ENCODE results near the gene RIGI.

The RIGI gene

GRCh38 chr9:32558408-32558934, 32.5 kb upstream of the RIGI start:
- Histone ChIP-seq H3K9ac (ENCODE audit: low read length) (no peak overlapping the region), H3K14ac (ENCODE audit: low read length in 2 of 2) (no peak overlapping the region), H4K8ac (ENCODE audit: low read length) (no peak overlapping the region), H2BK12ac (ENCODE audit: low read length in 2 of 2) (no peak overlapping the region), H3K4me2 (ENCODE audit: low read length, poor library complexity, severe bottlenecking) (no peak overlapping the region), H4K91ac (ENCODE audit: low read length) (no peak overlapping the region), H2AFZ (ENCODE audit: low read depth, low read length) (no peak overlapping the region), H3K18ac (ENCODE audit: low read depth in 1 of 2, low read length in 2 of 2) (no peak overlapping the region), H2BK5ac (ENCODE audit: low read depth, low read length, poor library complexity, severe bottlenecking) (no peak overlapping the region), H2BK15ac (ENCODE audit: low read depth, poor library complexity, severe bottlenecking) (no peak overlapping the region), H3K36me3 (ENCODE audit: control insufficient read depth in 1 of 2, insufficient read depth in 2 of 2, low read depth in 1 of 2, low read length in 2 of 2) (peaks cover 0 to 14% of the 10 kb centered on the region in 2 experiments), H3K9me3 (ENCODE audit: control insufficient read depth, low read length) (no peaks in the 10 kb centered on the region), H3K27me3 (ENCODE audit: control insufficient read depth in 1 of 2, insufficient read depth in 1 of 2, low read length in 2 of 2) (no peaks in the 10 kb centered on the region), H3K4ac (ENCODE audit: low read depth in 1 of 2, low read length in 2 of 2) (no peak overlapping the region), H3K4me1 (ENCODE audit: control insufficient read depth, insufficient read depth, low read depth, low read length) (no peaks in the 10 kb centered on the region), H3K27ac (ENCODE audit: low read length, poor library complexity, severe bottlenecking) (no peak overlapping the region), H2AK5ac (ENCODE audit: low read length, severe bottlenecking) (no peak overlapping the region), H3K23ac (ENCODE audit: low read length in 2 of 2) (no peak overlapping the region), H3K79me1 (replicated peaks; ENCODE audit: low read length, poor library complexity, severe bottlenecking) (peaks cover 28% of the 10 kb centered on the region), H2BK120ac (ENCODE audit: low read depth, low read length) (no peak overlapping the region), H3K4me3 (ENCODE audit: insufficient read depth in 1 of 2, low read depth in 1 of 2, low read length in 2 of 2) (no peak overlapping the region)
- 100% methylated on average over 1 of the region's 3 CpGs for WGBS
- DNase-seq: no peak

DNA sequence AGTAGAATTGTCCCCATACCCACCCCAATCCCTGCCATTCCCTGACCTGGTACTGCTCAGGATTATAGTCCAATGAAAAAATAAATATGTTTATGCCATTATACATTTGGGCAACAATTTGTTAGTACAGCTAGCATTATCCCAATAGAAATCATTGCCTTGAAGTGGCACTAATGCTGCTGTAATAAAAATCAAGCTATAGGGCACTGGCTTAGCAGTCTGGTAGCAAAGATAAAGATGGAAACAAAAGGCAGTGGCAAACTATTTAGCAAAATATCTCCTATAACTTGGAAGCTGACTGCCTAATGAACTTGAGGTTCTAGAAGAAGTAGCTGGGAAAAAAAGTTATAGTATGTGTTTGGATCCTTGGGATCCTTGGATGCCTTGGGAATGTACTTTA, 28.6 kb upstream of the RIGI start:
- H3K4me2 ChIP-seq (ENCODE audit: low read length, poor library complexity, severe bottlenecking): no peak overlapping the region
- H3K27ac ChIP-seq (ENCODE audit: low read length, poor library complexity, severe bottlenecking): no peak overlapping the region
- H2BK12ac ChIP-seq (ENCODE audit: low read length in 2 of 2): no peak overlapping the region
- no peak overlapping the region for H4K91ac ChIP-seq (ENCODE audit: low read length)
- peaks cover 22% of the 10 kb centered on the region for H3K79me1 ChIP-seq (replicated peaks; ENCODE audit: low read length, poor library complexity, severe bottlenecking)
- no peak overlapping the region for H3K4ac ChIP-seq (ENCODE audit: low read depth in 1 of 2, low read length in 2 of 2)
- no peak overlapping the region for H2BK120ac ChIP-seq (ENCODE audit: low read depth, low read length)
- H3K36me3 ChIP-seq (ENCODE audit: control insufficient read depth in 1 of 2, insufficient read depth in 2 of 2, low read depth in 1 of 2, low read length in 2 of 2): peaks cover 0 to 14% of the 10 kb centered on the region in 2 experiments
- H3K4me3 ChIP-seq (ENCODE audit: insufficient read depth in 1 of 2, low read depth in 1 of 2, low read length in 2 of 2): no peak overlapping the region
- H3K9me3 ChIP-seq (ENCODE audit: control insufficient read depth, low read length): no peaks in the 10 kb centered on the region
- no peak overlapping the region for H3K9ac ChIP-seq (ENCODE audit: low read length)
- no peak overlapping the region for H2BK5ac ChIP-seq (ENCODE audit: low read depth, low read length, poor library complexity, severe bottlenecking)
- H3K4me1 ChIP-seq (ENCODE audit: control insufficient read depth, insufficient read depth, low read depth, low read length): peaks cover 3% of the 10 kb centered on the region
- H2AFZ ChIP-seq (ENCODE audit: low read depth, low read length): no peak overlapping the region
- no peak overlapping the region for H3K14ac ChIP-seq (ENCODE audit: low read length in 2 of 2)
- no peak overlapping the region for H4K8ac ChIP-seq (ENCODE audit: low read length)
- H3K27me3 ChIP-seq (ENCODE audit: control insufficient read depth in 1 of 2, insufficient read depth in 1 of 2, low read length in 2 of 2): no peaks in the 10 kb centered on the region
- no peak overlapping the region for H2BK15ac ChIP-seq (ENCODE audit: low read depth, poor library complexity, severe bottlenecking)
- no peak overlapping the region for H3K23ac ChIP-seq (ENCODE audit: low read length in 2 of 2)
- no peak for DNase-seq
- no peak overlapping the region for H2AK5ac ChIP-seq (ENCODE audit: low read length, severe bottlenecking)
- H3K18ac ChIP-seq (ENCODE audit: low read depth in 1 of 2, low read length in 2 of 2): no peak overlapping the region

- DNase-seq: peak; percentile 10
- peaks cover 0 to 14% of the 10 kb centered on the region in 2 experiments for H3K36me3 ChIP-seq (ENCODE audit: control insufficient read depth in 1 of 2, insufficient read depth in 2 of 2, low read depth in 1 of 2, low read length in 2 of 2)
- H3K9ac ChIP-seq (ENCODE audit: low read length): peak overlapping the region; percentile 99
- no peak overlapping the region for H3K4me2 ChIP-seq (ENCODE audit: low read length, poor library complexity, severe bottlenecking)
- no peak overlapping the region for H3K18ac ChIP-seq (ENCODE audit: low read depth in 1 of 2, low read length in 2 of 2)
- no peak overlapping the region for H3K4ac ChIP-seq (ENCODE audit: low read depth in 1 of 2, low read length in 2 of 2)
- H2BK5ac ChIP-seq (ENCODE audit: low read depth, low read length, poor library complexity, severe bottlenecking): no peak overlapping the region
- H3K27ac ChIP-seq (ENCODE audit: low read length, poor library complexity, severe bottlenecking): no peak overlapping the region
- H2AFZ ChIP-seq (ENCODE audit: low read depth, low read length): no peak overlapping the region
- peaks cover 19% of the 10 kb centered on the region for H3K79me1 ChIP-seq (replicated peaks; ENCODE audit: low read length, poor library complexity, severe bottlenecking)
- H2BK120ac ChIP-seq (ENCODE audit: low read depth, low read length): no peak overlapping the region
- H3K27me3 ChIP-seq (ENCODE audit: control insufficient read depth in 1 of 2, insufficient read depth in 1 of 2, low read length in 2 of 2): no peaks in the 10 kb centered on the region
- H3K9me3 ChIP-seq (ENCODE audit: control insufficient read depth, low read length): no peaks in the 10 kb centered on the region
- no peak overlapping the region for H3K14ac ChIP-seq (ENCODE audit: low read length in 2 of 2)
- no peak overlapping the region for H4K8ac ChIP-seq (ENCODE audit: low read length)
- H4K91ac ChIP-seq (ENCODE audit: low read length): no peak overlapping the region
- peaks cover 3% of the 10 kb centered on the region for H3K4me1 ChIP-seq (ENCODE audit: control insufficient read depth, insufficient read depth, low read depth, low read length)
- H3K23ac ChIP-seq (ENCODE audit: low read length in 2 of 2): no peak overlapping the region
- H2BK12ac ChIP-seq (ENCODE audit: low read length in 2 of 2): no peak overlapping the region
- H2BK15ac ChIP-seq (ENCODE audit: low read depth, poor library complexity, severe bottlenecking): no peak overlapping the region
- H2AK5ac ChIP-seq (ENCODE audit: low read length, severe bottlenecking): no peak overlapping the region
- 95% methylated on average over 2 of the region's 2 CpGs for WGBS
- no peak overlapping the region for H3K4me3 ChIP-seq (ENCODE audit: insufficient read depth in 1 of 2, low read depth in 1 of 2, low read length in 2 of 2)
Observed at GRCh38 chr9:32554107-32554506, 28.1 kb upstream of the RIGI start.

DNA sequence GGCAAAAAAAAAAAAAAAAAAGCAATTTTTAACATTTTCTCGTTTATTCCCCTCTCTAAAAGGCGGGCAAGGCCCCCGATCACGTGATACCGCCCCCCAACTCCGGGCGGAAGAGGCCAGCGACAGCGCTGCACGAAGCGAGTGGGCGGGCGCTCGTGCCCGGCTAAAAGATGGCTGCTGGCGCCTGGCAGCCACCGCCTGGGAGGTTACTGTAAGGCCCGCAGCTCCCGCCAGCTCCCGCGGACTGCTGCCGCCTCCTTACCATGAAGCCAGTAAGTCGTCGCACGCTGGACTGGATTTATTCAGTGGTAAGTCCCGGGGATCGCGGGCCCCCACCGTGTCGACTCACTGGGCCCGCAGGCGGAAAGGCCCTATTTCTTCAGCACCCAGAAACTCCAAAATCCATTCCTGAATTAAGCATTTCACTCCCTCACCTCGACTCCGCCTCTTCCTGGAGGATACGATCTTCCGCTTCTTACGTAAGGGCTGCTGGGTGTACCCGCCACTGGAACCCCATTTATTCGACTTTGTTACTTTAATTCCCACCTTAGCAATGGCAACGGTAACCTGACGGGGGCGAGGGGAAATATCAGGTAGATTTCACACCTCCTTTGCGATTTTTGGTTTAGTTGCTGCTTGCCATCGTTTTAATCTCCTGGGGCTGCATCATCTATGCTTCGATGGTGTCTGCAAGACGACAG, 26.3 kb upstream of the RIGI start, which contains the start of the genes SMIM27 and TOPORS:
Gene SMIM27 (plus strand): TSS at position 156 of the 701 bp plus-strand sequence. CDS start 108 bp downstream, at position 264.
Gene TOPORS (minus strand): TSS at position 415 of the 701 bp plus-strand sequence. CDS start 150 bp downstream, at position 265.
- Histone ChIP-seq H2BK120ac (ENCODE audit: low read depth, low read length) (peak within 1 kb of the TSS; percentile 56), H2AK5ac (ENCODE audit: low read length, severe bottlenecking) (peak within 1 kb of the TSS; percentile 41), H3K4me1 (ENCODE audit: control insufficient read depth, insufficient read depth, low read depth, low read length) (peaks cover 3% of the 10 kb centered on the region), H3K9me3 (ENCODE audit: control insufficient read depth, low read length) (no peaks in the 10 kb centered on the region), H3K27me3 (ENCODE audit: control insufficient read depth in 1 of 2, insufficient read depth in 1 of 2, low read length in 2 of 2) (no peaks in the 10 kb centered on the region), H3K23ac (ENCODE audit: low read length in 2 of 2) (peak within 1 kb of the TSS in 1 of 2 experiments; percentile 93), H3K18ac (ENCODE audit: low read depth in 1 of 2, low read length in 2 of 2) (peak within 1 kb of the TSS; percentile 87 to 97), H3K9ac (ENCODE audit: low read length) (peak within 1 kb of the TSS; percentile 99), H3K14ac (ENCODE audit: low read length in 2 of 2) (peak within 1 kb of the TSS; percentile 26 to 89), H2BK15ac (ENCODE audit: low read depth, poor library complexity, severe bottlenecking) (peak within 1 kb of the TSS; percentile 99), H2AFZ (ENCODE audit: low read depth, low read length) (peak within 1 kb of the TSS; percentile 88), H2BK12ac (ENCODE audit: low read length in 2 of 2) (peak within 1 kb of the TSS in 1 of 2 experiments; percentile 32), H4K8ac (ENCODE audit: low read length) (peak within 1 kb of the TSS; percentile 78), H3K4me2 (ENCODE audit: low read length, poor library complexity, severe bottlenecking) (peak within 1 kb of the TSS; percentile 79), H2BK5ac (ENCODE audit: low read depth, low read length, poor library complexity, severe bottlenecking) (peak within 1 kb of the TSS; percentile 81), H4K91ac (ENCODE audit: low read length) (peak within 1 kb of the TSS; percentile 85), H3K36me3 (ENCODE audit: control insufficient read depth in 1 of 2, insufficient read depth in 2 of 2, low read depth in 1 of 2, low read length in 2 of 2) (peaks cover 0 to 18% of the 10 kb centered on the region in 2 experiments), H3K4ac (ENCODE audit: low read depth in 1 of 2, low read length in 2 of 2) (peak within 1 kb of the TSS; percentile 92 to 99), H3K79me1 (replicated peaks; ENCODE audit: low read length, poor library complexity, severe bottlenecking) (peaks cover 13% of the 10 kb centered on the region), H3K4me3 (ENCODE audit: insufficient read depth in 1 of 2, low read depth in 1 of 2, low read length in 2 of 2) (peak within 1 kb of the TSS; percentile 87 to 99), H3K27ac (ENCODE audit: low read length, poor library complexity, severe bottlenecking) (peak within 1 kb of the TSS; percentile 97)
- WGBS: under 1% methylated on average over 45 of the region's 46 CpGs
- DNase-seq: peak; percentile 94

Data from mesenchymal stem cell (in vitro differentiated cells and primary cell).